HepG2 (cell line): ENCODE data around the gene CRLF1. TPM values are rescaled to one million over a fixed set of nuclear protein-coding genes. Genes with fewer than 3 reads are reported as not detected.

Experiments
- CENPT ChIP-seq: sonication (generic); formaldehyde crosslinking; IDR thresholded peaks from 2 replicates; pipeline ENCODE4 v1.8.0; 2022; ENCODE audit warnings: low read depth, mild to moderate bottlenecking, moderate library complexity, missing genetic modification reagents
- FOXM1 ChIP-seq: sonication (generic); formaldehyde crosslinking; IDR thresholded peaks from 2 replicates; pipeline ENCODE4 v1.5.0; 2020; ENCODE audit warnings: missing genetic modification reagents
- GLI4 ChIP-seq: sonication (generic); formaldehyde crosslinking; IDR thresholded peaks from 2 replicates; pipeline ENCODE4 v1.5.1; 2020; ENCODE audit warnings: missing genetic modification reagents, mild to moderate bottlenecking, moderate library complexity, borderline replicate concordance
- HHEX ChIP-seq: IDR thresholded peaks from 2 replicates; pipeline ENCODE4 v1.6.1; 2016; ENCODE audit warnings: control low read depth
- HOXA5 ChIP-seq: sonication (generic); formaldehyde crosslinking; IDR thresholded peaks from 2 replicates; pipeline ENCODE4 v1.4.0; 2020; ENCODE audit warnings: missing genetic modification reagents
- IRX3 ChIP-seq: sonication (generic); formaldehyde crosslinking; IDR thresholded peaks from 2 replicates; pipeline ENCODE4 v1.8.1; 2023; ENCODE audit warnings: mild to moderate bottlenecking, low read depth, missing genetic modification reagents, borderline replicate concordance
- KLF11 ChIP-seq: IDR thresholded peaks from 2 replicates; pipeline ENCODE4 v1.6.1; 2016; ENCODE audit warnings: missing compliant biosample characterization
- MED1 ChIP-seq: sonication (generic); formaldehyde crosslinking; IDR thresholded peaks from 2 replicates; pipeline ENCODE4 v1.4.0; 2020; ENCODE audit warnings: missing genetic modification reagents
- NR1H2 ChIP-seq: sonication (generic); formaldehyde crosslinking; IDR thresholded peaks from 2 replicates; pipeline ENCODE4 v1.8.1; 2022; ENCODE audit warnings: low read depth, missing genetic modification reagents, borderline replicate concordance
- RBFOX2 ChIP-seq: fragments of 200-400 bp; formaldehyde crosslinking; IDR thresholded peaks from 2 replicates; pipeline ENCODE4 v1.6.1; 2017; ENCODE audit warnings: low read depth, mild to moderate bottlenecking, low read length
- RNF2 ChIP-seq: fragments of 450-650 bp; conservative IDR thresholded peaks from 2 replicates; pipeline ENCODE4 v1.6.1; 2016; ENCODE audit warnings: low read depth
- TAF15 ChIP-seq: fragments of 200-400 bp; formaldehyde crosslinking; IDR thresholded peaks from one replicate; pipeline ENCODE4 v1.6.1; 2018; ENCODE audit warnings: mild to moderate bottlenecking, low read depth, low read length; ENCODE audit not compliant: poor library complexity, severe bottlenecking
- ZBTB20 ChIP-seq: sonication (generic); formaldehyde crosslinking; IDR thresholded peaks from 2 replicates; pipeline ENCODE4 v1.8.1; 2023; ENCODE audit warnings: missing genetic modification reagents, low read depth, mild to moderate bottlenecking, borderline replicate concordance
- ZBTB7A ChIP-seq: sonication (generic); formaldehyde crosslinking; IDR thresholded peaks from 2 replicates; pipeline ENCODE4 v1.8.0; 2022; ENCODE audit warnings: mild to moderate bottlenecking, missing genetic modification reagents
- ZNF143 ChIP-seq: sonication (generic); formaldehyde crosslinking; IDR thresholded peaks from 2 replicates; pipeline ENCODE4 v1.4.0; 2020; ENCODE audit warnings: missing genetic modification reagents
- ZNF251 ChIP-seq: sonication (generic); formaldehyde crosslinking; IDR thresholded peaks from 2 replicates; pipeline ENCODE4 v1.9.0; 2021; ENCODE audit warnings: mild to moderate bottlenecking, missing genetic modification reagents
- ZNF256 ChIP-seq: sonication (generic); formaldehyde crosslinking; conservative IDR thresholded peaks from 2 replicates; pipeline ENCODE4 v1.4.0; 2020; ENCODE audit warnings: missing genetic modification reagents
- ZNF530 ChIP-seq: sonication (generic); formaldehyde crosslinking; IDR thresholded peaks from 2 replicates; pipeline ENCODE4 v1.5.0; 2020; ENCODE audit warnings: low read depth, mild to moderate bottlenecking, missing genetic modification reagents
- ZNF788 ChIP-seq: sonication (generic); formaldehyde crosslinking; IDR thresholded peaks from 2 replicates; pipeline ENCODE4 v1.5.0; 2020; ENCODE audit warnings: mild to moderate bottlenecking, missing genetic modification reagents, borderline replicate concordance
- ZNF792 ChIP-seq: IDR thresholded peaks from 2 replicates; pipeline ENCODE4 v1.6.1; 2016
- ZNF83 ChIP-seq: sonication (generic); formaldehyde crosslinking; IDR thresholded peaks from 2 replicates; pipeline ENCODE4 v1.4.0; 2020; ENCODE audit warnings: missing genetic modification reagents, mild to moderate bottlenecking, borderline replicate concordance
- ZNF879 ChIP-seq: sonication (generic); formaldehyde crosslinking; IDR thresholded peaks from 2 replicates; pipeline ENCODE4 v1.8.1; 2023; ENCODE audit warnings: missing genetic modification reagents
- ZSCAN30 ChIP-seq: sonication (generic); formaldehyde crosslinking; IDR thresholded peaks from 2 replicates; pipeline ENCODE4 v1.5.0; 2020; ENCODE audit warnings: mild to moderate bottlenecking, missing genetic modification reagents
- ZZZ3 ChIP-seq: sonication (generic); formaldehyde crosslinking; IDR thresholded peaks from 2 replicates; pipeline ENCODE4 v1.4.0; 2020; ENCODE audit warnings: missing genetic modification reagents, mild to moderate bottlenecking, borderline replicate concordance
- polyA plus RNA-seq, 8 experiments: library from polyadenylated mRNA; depleted of rRNA in 3 of 8; stranded (reverse) in 7 of 8; unstranded in 1 of 8; fragments of >200 nt; fragmentation: Illumina TruSeq in 4 of 8; extraction: Trizol in 4 of 8; gene quantifications; 2 replicates each; pipeline versions ENCODE4 v1.2.1 to v1.2.3, GENCODE V29; 2011 to 2016; ENCODE audit warnings: low read depth in 4 of 8, missing spikeins in 1 of 8, mixed read lengths in 1 of 8; ENCODE audit not compliant: insufficient read depth in 1 of 8
- total RNA-seq, 5 experiments: library from RNA; depleted of rRNA; stranded (reverse); fragments of >200 nt; fragmentation: Illumina TruSeq; extraction: Trizol; gene quantifications; 2 replicates each; pipeline ENCODE4 v1.2.3, GENCODE V29; 2016; ENCODE audit warnings: low read depth in 1 of 5
- TF ChIP-seq, protein P1 (sequence below), 2 experiments: IDR thresholded peaks; 2 replicates each; pipeline ENCODE4 v1.6.1; 2011 to 2012; ENCODE audit warnings: low read length in 2 of 2, borderline replicate concordance in 1 of 2, low read depth in 1 of 2, mild to moderate bottlenecking in 1 of 2, moderate library complexity in 1 of 2

CRLF1 gene
- total and polyA plus RNA-seq, 2 of the 13 experiments (the other 11 are each of a cell fraction or from before 2014, with no cell fraction given): 217 to 296 TPM

DNA sequence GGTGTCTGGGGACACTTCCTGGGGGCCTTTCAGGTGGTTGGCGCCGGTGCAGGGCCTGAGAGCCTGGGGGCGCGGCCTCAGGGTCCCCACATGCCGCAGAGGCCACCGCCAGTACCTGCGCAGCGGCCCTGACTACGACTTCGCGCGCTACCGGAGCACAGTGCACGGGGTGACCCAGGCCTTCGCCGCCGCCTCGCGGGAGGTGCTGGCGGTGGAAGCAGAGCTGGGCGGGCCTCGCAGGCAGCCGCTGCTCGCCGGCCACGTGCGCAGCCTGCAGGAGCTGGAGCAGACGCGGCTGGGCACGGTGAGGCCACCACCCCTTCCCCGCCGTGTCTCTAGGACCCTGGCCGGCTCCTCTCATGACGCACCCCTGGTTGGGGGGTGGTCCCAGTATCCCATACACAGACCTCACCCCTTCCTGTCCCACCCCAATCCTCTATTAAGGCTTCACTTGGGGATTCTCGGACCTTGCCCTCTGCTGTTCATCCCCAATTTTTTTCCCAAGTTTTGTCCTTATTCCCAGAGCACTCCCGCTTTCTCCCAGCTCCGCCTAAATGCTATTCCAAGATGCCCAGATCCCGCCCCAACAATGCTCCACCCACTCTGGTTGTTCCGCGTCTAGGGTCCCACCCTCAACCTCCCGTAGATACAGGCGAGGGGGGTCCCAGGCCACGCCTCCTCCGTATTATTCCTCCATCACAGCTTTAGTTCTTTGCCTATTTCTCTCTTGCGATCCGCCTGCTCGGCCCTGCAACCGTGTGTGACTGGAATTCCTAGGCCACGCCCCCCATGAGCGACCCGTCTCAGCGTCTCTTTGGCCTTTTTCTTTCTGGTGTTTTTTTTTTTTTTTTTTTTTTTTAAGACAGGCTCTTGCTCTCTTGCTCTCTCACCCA lies 17.0 kb downstream of the CRLF1 start (continued):
- TF ChIP-seq, protein P1, sequence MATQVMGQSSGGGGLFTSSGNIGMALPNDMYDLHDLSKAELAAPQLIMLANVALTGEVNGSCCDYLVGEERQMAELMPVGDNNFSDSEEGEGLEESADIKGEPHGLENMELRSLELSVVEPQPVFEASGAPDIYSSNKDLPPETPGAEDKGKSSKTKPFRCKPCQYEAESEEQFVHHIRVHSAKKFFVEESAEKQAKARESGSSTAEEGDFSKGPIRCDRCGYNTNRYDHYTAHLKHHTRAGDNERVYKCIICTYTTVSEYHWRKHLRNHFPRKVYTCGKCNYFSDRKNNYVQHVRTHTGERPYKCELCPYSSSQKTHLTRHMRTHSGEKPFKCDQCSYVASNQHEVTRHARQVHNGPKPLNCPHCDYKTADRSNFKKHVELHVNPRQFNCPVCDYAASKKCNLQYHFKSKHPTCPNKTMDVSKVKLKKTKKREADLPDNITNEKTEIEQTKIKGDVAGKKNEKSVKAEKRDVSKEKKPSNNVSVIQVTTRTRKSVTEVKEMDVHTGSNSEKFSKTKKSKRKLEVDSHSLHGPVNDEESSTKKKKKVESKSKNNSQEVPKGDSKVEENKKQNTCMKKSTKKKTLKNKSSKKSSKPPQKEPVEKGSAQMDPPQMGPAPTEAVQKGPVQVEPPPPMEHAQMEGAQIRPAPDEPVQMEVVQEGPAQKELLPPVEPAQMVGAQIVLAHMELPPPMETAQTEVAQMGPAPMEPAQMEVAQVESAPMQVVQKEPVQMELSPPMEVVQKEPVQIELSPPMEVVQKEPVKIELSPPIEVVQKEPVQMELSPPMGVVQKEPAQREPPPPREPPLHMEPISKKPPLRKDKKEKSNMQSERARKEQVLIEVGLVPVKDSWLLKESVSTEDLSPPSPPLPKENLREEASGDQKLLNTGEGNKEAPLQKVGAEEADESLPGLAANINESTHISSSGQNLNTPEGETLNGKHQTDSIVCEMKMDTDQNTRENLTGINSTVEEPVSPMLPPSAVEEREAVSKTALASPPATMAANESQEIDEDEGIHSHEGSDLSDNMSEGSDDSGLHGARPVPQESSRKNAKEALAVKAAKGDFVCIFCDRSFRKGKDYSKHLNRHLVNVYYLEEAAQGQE (IDR thresholded peaks at IDR 0.05; ENCODE audit: borderline replicate concordance in 1 of 2, low read depth in 1 of 2, low read length in 2 of 2): 0 out of 4 replicates have a peak, but pooled peaks of 1 of the 2 experiments have one; percentile 15
- TF ChIP-seq ZBTB7A (CRISPR knock-in tag): peak; percentile 85
- TF ChIP-seq FOXM1 (CRISPR knock-in tag): peak; percentile 31; the same call in 1 of the 2 replicates
- 0 out of 2 replicates have a peak, but pooled peaks have one; percentile 80 for TF ChIP-seq ZNF256
- no peak for TF ChIP-seq TAF15
- peak; percentile 94; the same call in 1 of the 2 replicates for TF ChIP-seq HOXA5 (CRISPR knock-in tag)
- TF ChIP-seq RBFOX2: peak; percentile 10
- TF ChIP-seq KLF11: no peak
- peak; percentile 99 for TF ChIP-seq CENPT (CRISPR knock-in tag)
- peak; percentile 46; the same call in 1 of the 2 replicates for TF ChIP-seq ZBTB20 (CRISPR knock-in tag)
- no peak for TF ChIP-seq HHEX (CRISPR knock-in tag)
- peak; percentile 29; the same call in 1 of the 2 replicates for TF ChIP-seq ZNF143 (CRISPR knock-in tag)
- TF ChIP-seq ZZZ3 (CRISPR knock-in tag): peak; percentile 86; the same call in 1 of the 2 replicates
- peak; percentile 54; the same call in 1 of the 2 replicates for TF ChIP-seq ZNF83 (CRISPR knock-in tag)
- peak; percentile 81 for TF ChIP-seq MED1
- TF ChIP-seq ZNF792 (CRISPR knock-in tag): peak; percentile 76; the same call in 1 of the 2 replicates
- TF ChIP-seq ZNF251 (CRISPR knock-in tag): peak; percentile 96
- 0 out of 2 replicates have a peak, but pooled peaks have one; percentile 92 for TF ChIP-seq ZNF879
- peak; percentile 84; the same call in 1 of the 2 replicates for TF ChIP-seq ZSCAN30 (CRISPR knock-in tag)
- peak; percentile 97 for TF ChIP-seq RNF2
- TF ChIP-seq ZNF530: peak; percentile 84; the same call in 1 of the 2 replicates
- peak; percentile 82; the same call in 1 of the 2 replicates for TF ChIP-seq ZNF788 (CRISPR knock-in tag)
- TF ChIP-seq NR1H2 (CRISPR knock-in tag): peak; percentile 96
- TF ChIP-seq IRX3: peak; percentile 80; the same call in 1 of the 2 replicates
- TF ChIP-seq GLI4 (CRISPR knock-in tag): peak; percentile 84
